B cell (primary cell): ENCODE results near the gene HAGH. TPM values are rescaled to one million over a fixed set of nuclear protein-coding genes. Genes with fewer than 3 reads are reported as not detected.

ENCODE experiments used
- ATAC-seq: fragments of 200-7000 bp; cut with Tn5 transposase; one replicate; pipeline ENCODE4 v1.10.0; 2021; ENCODE audit warnings: low read depth, mild to moderate bottlenecking, moderate number of reproducible peaks, moderate library complexity
- CTCF ChIA-PET: fragments of 350-600 bp; sonication (Branson Sonifier 250); formaldehyde crosslinking; loops from one replicate; lab custom pipeline; 2021; ENCODE audit warnings: antibody characterized with exemption, inconsistent platforms; lab: Charles Lee
- POLR2A ChIA-PET: fragments of 350-600 bp; sonication (Branson Sonifier 250); formaldehyde crosslinking; loops from one replicate; lab custom pipeline; 2021; ENCODE audit warnings: antibody characterized with exemption; lab: Charles Lee
- DNase-seq: peaks from one replicate; pipeline ENCODE4 v3.0.0; 2013
- H2AFZ ChIP-seq: 2 replicates; pipeline ENCODE4 v1.6.1; 2012; ENCODE audit warnings: mild to moderate bottlenecking, low read depth, low read length; ENCODE audit not compliant: insufficient read depth, poor library complexity, severe bottlenecking
- H3K27ac ChIP-seq, 2 donors: 1 replicate in 1 of 2; 2 replicates in 1 of 2; pipeline ENCODE4 v1.5.1; 2012 to 2013; ENCODE audit warnings: low read length in 2 of 2, mild to moderate bottlenecking in 2 of 2, moderate library complexity in 1 of 2
- H3K27me3 ChIP-seq, 4 experiments: fragments of 200-600 bp in 1 of 4; sonication (generic) in 1 of 4; replicated peaks in 1 of 4; 1 replicate in 2 of 4; 2 replicates in 2 of 4; pipeline versions ENCODE4 v1.6.1 to v1.7.0; 2013 to 2016; ENCODE audit warnings: low read length in 3 of 4, mild to moderate bottlenecking in 2 of 4, mixed read lengths in 1 of 4, moderate library complexity in 1 of 4; ENCODE audit not compliant: insufficient read depth in 4 of 4, control insufficient read depth in 3 of 4; ENCODE audit errors: control extremely low read depth in 1 of 4
- H3K36me3 ChIP-seq, 2 experiments: replicated peaks in 1 of 2; 1 replicate in 1 of 2; 2 replicates in 1 of 2; pipeline versions ENCODE4 v1.6.1 to v1.7.1; 2013; ENCODE audit warnings: low read length in 1 of 2; ENCODE audit not compliant: insufficient read depth in 2 of 2, control insufficient read depth in 1 of 2; ENCODE audit errors: control extremely low read depth in 1 of 2, extremely low read depth in 1 of 2
- H3K4me1 ChIP-seq, 2 donors: fragments of 200-600 bp in 1 of 2; sonication (generic) in 1 of 2; 1 replicate in 1 of 2; 2 replicates in 1 of 2; pipeline versions ENCODE4 v1.5.1 to v1.6.1; 2013 to 2017; ENCODE audit warnings: low read length in 2 of 2; ENCODE audit not compliant: control insufficient read depth in 2 of 2, insufficient read depth in 2 of 2
- H3K4me2 ChIP-seq: replicated peaks from 2 replicates; pipeline ENCODE3; 2012; ENCODE audit warnings: mild to moderate bottlenecking, low read depth, low read length; ENCODE audit not compliant: poor library complexity, severe bottlenecking
- H3K4me3 ChIP-seq, 5 experiments: fragments of 200-600 bp in 1 of 5; sonication (generic) in 1 of 5; 1 replicate in 3 of 5; 2 replicates in 2 of 5; pipeline versions ENCODE4 v1.5.1 to v1.7.0; 2011 to 2016; ENCODE audit warnings: low read length in 4 of 5, mild to moderate bottlenecking in 4 of 5, low read depth in 2 of 5, control low read depth in 1 of 5, moderate library complexity in 1 of 5; ENCODE audit not compliant: insufficient read depth in 1 of 5; ENCODE audit errors: control extremely low read depth in 1 of 5, extremely low read depth in 1 of 5
- H3K79me2 ChIP-seq: fragments of 200-600 bp; sonication (generic); one replicate; pipeline ENCODE4 v1.6.0; 2016; ENCODE audit warnings: low read length; ENCODE audit not compliant: control insufficient read depth, insufficient read depth
- H3K9ac ChIP-seq: fragments of 200-600 bp; sonication (generic); 2 replicates; pipeline ENCODE4 v1.6.1; 2017; ENCODE audit warnings: mild to moderate bottlenecking, low read length, moderate library complexity
- H3K9me3 ChIP-seq, 3 donors: one replicate each; pipeline versions ENCODE4 v1.6.1 to v1.7.1; 2013; ENCODE audit warnings: low read length in 2 of 3; ENCODE audit not compliant: control insufficient read depth in 2 of 3, insufficient read depth in 1 of 3; ENCODE audit errors: control extremely low read depth in 1 of 3
- H4K20me1 ChIP-seq: 2 replicates; pipeline ENCODE4 v1.6.0; 2012; ENCODE audit warnings: mild to moderate bottlenecking, low read length; ENCODE audit not compliant: insufficient read depth, control insufficient read depth, poor library complexity, severe bottlenecking
- H3K27ac Mint-ChIP-seq: one replicate; pipeline ENCODE4 v1.8.0; 2021; ENCODE audit warnings: mixed read lengths
- H3K27me3 Mint-ChIP-seq: one replicate; pipeline ENCODE4 v1.8.0; 2021; ENCODE audit warnings: mixed read lengths
- H3K4me1 Mint-ChIP-seq: one replicate; pipeline ENCODE4 v1.8.0; 2021; ENCODE audit warnings: mixed read lengths
- H3K4me3 Mint-ChIP-seq: one replicate; pipeline ENCODE4 v1.8.0; 2021; ENCODE audit warnings: mixed read lengths
- H3K9me3 Mint-ChIP-seq: one replicate; pipeline ENCODE4 v1.8.0; 2022; ENCODE audit warnings: mixed read lengths; ENCODE audit not compliant: insufficient read depth
- CTCF ChIP-seq: fragments of 200-600 bp; IDR thresholded peaks from one replicate; pipeline ENCODE4 v1.8.0; 2022; ENCODE audit warnings: antibody characterized with exemption, mild to moderate bottlenecking
- EZH2 ChIP-seq: IDR thresholded peaks from 2 replicates; pipeline ENCODE4 v1.6.1; 2012; ENCODE audit warnings: borderline replicate concordance, low read depth, mild to moderate bottlenecking, moderate library complexity, low read length; ENCODE audit not compliant: insufficient read depth, poor library complexity, severe bottlenecking
- WGBS: methylation state at CpG from one replicate; pipeline ENCODE4 v1.1.5; 2013; ENCODE audit warnings: missing lambda C conversion rate; ENCODE audit not compliant: insufficient coverage; 5-methylcytosine and 5-hydroxymethylcytosine counted together
- intact Hi-C: fragments of 100-400 bp; cut with micrococcal nuclease; formaldehyde crosslinking; loops from one replicate; pipeline ENCODE4 v1.10.0; 2022
- polyA plus RNA-seq: library from polyadenylated mRNA; depleted of rRNA; stranded (reverse); fragments of >200 nt; gene quantifications from 2 replicates; pipeline ENCODE4 v1.2.3, GENCODE V29; 2012
- total RNA-seq, 2 donors: library from RNA; stranded (reverse); fragments of 120-200 nt in 1 of 2; gene quantifications; 1 replicate in 1 of 2; 2 replicates in 1 of 2; pipeline versions ENCODE4 v1.2.3 to v1.2.4, GENCODE V29; 2013 to 2022

HAGH gene
- total and polyA plus RNA-seq, 2 donors (not counting 1 experiment from before 2014, with no cell fraction given): 50.6 to 74.2 TPM

GRCh38 chr16:1757714-1758461 lies 68.7 kb downstream of the HAGH start:
- ATAC-seq (no peak), DNase-seq (no peak)
- Mint-ChIP-seq H3K9me3 (no peaks in the 10 kb centered on the region), H3K4me3 (no peak overlapping the region), H3K27ac (no peak overlapping the region), H3K27me3 (no peaks in the 10 kb centered on the region), H3K4me1 (no peaks in the 10 kb centered on the region)
- H3K27me3 ChIP-seq: no peaks in the 10 kb centered on the region
- no peaks in the 10 kb centered on the region for H3K9me3 ChIP-seq
- peaks cover 4% of the 10 kb centered on the region for H4K20me1 ChIP-seq
- H3K9ac ChIP-seq: no peak overlapping the region
- no peak overlapping the region for H3K4me2 ChIP-seq
- peaks cover 0 to 51% of the 10 kb centered on the region in 2 experiments for H3K36me3 ChIP-seq
- TF ChIP-seq EZH2 (no peak), CTCF (no peak)
- no peak overlapping the region for H2AFZ ChIP-seq
- no peak overlapping the region for H3K27ac ChIP-seq
- intact Hi-C loops: no loop called here
- ChIA-PET POLR2A (no interaction called here), CTCF (no interaction called here)
- H3K4me1 ChIP-seq: no peaks in the 10 kb centered on the region
- no peaks in the 10 kb centered on the region for H3K79me2 ChIP-seq
- no peak overlapping the region for H3K4me3 ChIP-seq
- WGBS: 96% methylated on average over 30 of the region's 37 CpGs

Other genes with a start within 250 kb of the HAGH start
- 12.5 and 15.0 TPM in 2 replicates for gene IFT140, start 214.8 kb downstream of the HAGH start, total RNA-seq
- 4.2 and 5.4 TPM in 2 replicates for gene IFT140, start 214.8 kb downstream of the HAGH start, polyA plus RNA-seq
- gene CRAMP1, start 214.5 kb downstream of the HAGH start, total RNA-seq: 26.6 and 33.9 TPM in 2 replicates
- gene CRAMP1, start 214.5 kb downstream of the HAGH start, polyA plus RNA-seq: 21.0 and 29.1 TPM in 2 replicates
- 42.1 and 45.7 TPM in 2 replicates for gene JPT2, start 148.5 kb downstream of the HAGH start, total RNA-seq
- 7.6 and 10.7 TPM in 2 replicates for gene JPT2, start 148.5 kb downstream of the HAGH start, polyA plus RNA-seq
- gene MAPK8IP3, start 120.6 kb downstream of the HAGH start, total RNA-seq: 340 and 348 TPM in 2 replicates
- 249 and 320 TPM in 2 replicates for gene MAPK8IP3, start 120.6 kb downstream of the HAGH start, polyA plus RNA-seq
- gene NME3, start 55.3 kb downstream of the HAGH start, total RNA-seq: 57.3 and 63.2 TPM in 2 replicates
- 99.0 and 150 TPM in 2 replicates for gene NME3, start 55.3 kb downstream of the HAGH start, polyA plus RNA-seq
- 42.5 and 43.9 TPM in 2 replicates for gene EME2, start 54.0 kb downstream of the HAGH start, total RNA-seq
- gene EME2, start 54.0 kb downstream of the HAGH start, polyA plus RNA-seq: 34.6 and 44.1 TPM in 2 replicates
- gene MRPS34, start 53.7 kb downstream of the HAGH start, total RNA-seq: 44.6 and 54.5 TPM in 2 replicates
- 34.4 and 55.2 TPM in 2 replicates for gene MRPS34, start 53.7 kb downstream of the HAGH start, polyA plus RNA-seq
- 91.2 and 95.5 TPM in 2 replicates for gene SPSB3, start 44.3 kb downstream of the HAGH start, total RNA-seq
- 255 and 264 TPM in 2 replicates for gene SPSB3, start 44.3 kb downstream of the HAGH start, polyA plus RNA-seq
- 50.2 and 52.6 TPM in 2 replicates for gene NUBP2, start 43.9 kb downstream of the HAGH start, total RNA-seq
- 49.3 and 71.7 TPM in 2 replicates for gene NUBP2, start 43.9 kb downstream of the HAGH start, polyA plus RNA-seq
- gene IGFALS, start 33.1 kb downstream of the HAGH start, total RNA-seq: 0.22 TPM in 1 of 2 replicates, not detected in the other
- 0.49 and 0.63 TPM in 2 replicates for gene IGFALS, start 33.1 kb downstream of the HAGH start, polyA plus RNA-seq
- gene FAHD1, start 381 bp upstream of the HAGH start, total RNA-seq: 11.0 and 13.3 TPM in 2 replicates
- 7.2 and 14.5 TPM in 2 replicates for gene FAHD1, start 381 bp upstream of the HAGH start, polyA plus RNA-seq
- not detected in 2 replicates for gene MEIOB, start 45.3 kb upstream of the HAGH start, total RNA-seq
- gene MEIOB, start 45.3 kb upstream of the HAGH start, polyA plus RNA-seq: not detected in 2 replicates
- gene HS3ST6, start 91.6 kb upstream of the HAGH start, total RNA-seq: not detected in 2 replicates
- gene HS3ST6, start 91.6 kb upstream of the HAGH start, polyA plus RNA-seq: not detected in 2 replicates
- 15.2 and 17.5 TPM in 2 replicates for gene MSRB1, start 116.4 kb upstream of the HAGH start, total RNA-seq
- gene MSRB1, start 116.4 kb upstream of the HAGH start, polyA plus RNA-seq: 4.4 and 8.5 TPM in 2 replicates
- gene RPL3L, start 127.9 kb upstream of the HAGH start, total RNA-seq: not detected in 2 replicates
- gene RPL3L, start 127.9 kb upstream of the HAGH start, polyA plus RNA-seq: not detected in 2 replicates
- 63.7 and 70.4 TPM in 2 replicates for gene NDUFB10, start 132.7 kb upstream of the HAGH start, total RNA-seq
- gene NDUFB10, start 132.7 kb upstream of the HAGH start, polyA plus RNA-seq: 76.9 and 92.6 TPM in 2 replicates
- 3,155 and 3,261 TPM in 2 replicates for gene RPS2, start 138.0 kb upstream of the HAGH start, total RNA-seq
- gene RPS2, start 138.0 kb upstream of the HAGH start, polyA plus RNA-seq: 4,202 and 6,138 TPM in 2 replicates
- 0.36 and 0.76 TPM in 2 replicates for gene RNF151, start 140.0 kb upstream of the HAGH start, total RNA-seq
- gene RNF151, start 140.0 kb upstream of the HAGH start, polyA plus RNA-seq: 0.13 and 0.27 TPM in 2 replicates
- gene TBL3, start 145.2 kb upstream of the HAGH start, total RNA-seq: 31.9 and 32.2 TPM in 2 replicates
- 41.2 and 52.2 TPM in 2 replicates for gene TBL3, start 145.2 kb upstream of the HAGH start, polyA plus RNA-seq
- gene NOXO1, start 154.6 kb upstream of the HAGH start, total RNA-seq: 0.49 and 0.74 TPM in 2 replicates
- 0.30 and 1.0 TPM in 2 replicates for gene NOXO1, start 154.6 kb upstream of the HAGH start, polyA plus RNA-seq
- 28.2 and 30.4 TPM in 2 replicates for gene GFER, start 157.4 kb upstream of the HAGH start, total RNA-seq
- 15.6 and 16.1 TPM in 2 replicates for gene GFER, start 157.4 kb upstream of the HAGH start, polyA plus RNA-seq
- 19.8 and 20.8 TPM in 2 replicates for gene SYNGR3, start 163.1 kb upstream of the HAGH start, total RNA-seq
- gene SYNGR3, start 163.1 kb upstream of the HAGH start, polyA plus RNA-seq: 19.5 and 28.7 TPM in 2 replicates
- gene ZNF598, start 183.0 kb upstream of the HAGH start, total RNA-seq: 49.5 and 50.3 TPM in 2 replicates
- gene ZNF598, start 183.0 kb upstream of the HAGH start, polyA plus RNA-seq: 61.1 and 61.5 TPM in 2 replicates
- gene NPW, start 193.0 kb upstream of the HAGH start, total RNA-seq: 0.70 and 1.7 TPM in 2 replicates
- 0.13 and 0.36 TPM in 2 replicates for gene NPW, start 193.0 kb upstream of the HAGH start, polyA plus RNA-seq
- gene NHERF2, start 200.1 kb upstream of the HAGH start, total RNA-seq: 1.9 and 2.2 TPM in 2 replicates
- gene NHERF2, start 200.1 kb upstream of the HAGH start, polyA plus RNA-seq: 1.5 and 1.8 TPM in 2 replicates
- gene NTHL1, start 221.0 kb upstream of the HAGH start, total RNA-seq: 14.1 and 17.5 TPM in 2 replicates
- 20.1 and 27.6 TPM in 2 replicates for gene NTHL1, start 221.0 kb upstream of the HAGH start, polyA plus RNA-seq
- gene TSC2, start 221.2 kb upstream of the HAGH start, total RNA-seq: 188 and 194 TPM in 2 replicates
- 128 and 134 TPM in 2 replicates for gene TSC2, start 221.2 kb upstream of the HAGH start, polyA plus RNA-seq